HG03354 (cell line): Measurements from ENCODE around the gene CDC42EP2.
"Not testable (repeated sequence)": the region's sequence is repeated elsewhere in the genome, so short reads cannot be mapped to it uniquely, and the experiment has no call there.

Experiments
- ATAC-seq: cut with Tn5 transposase; IDR thresholded peaks from one replicate; pipeline ENCODE4 v1.9.1; 2021; ENCODE audit warnings: mild to moderate bottlenecking; ENCODE audit not compliant: unreplicated experiment, poor library complexity, severe bottlenecking

CDC42EP2 gene

GRCh38 chr11:65315866-65316226 lies 1.2 kb downstream of the CDC42EP2 start:
- no peak for ATAC-seq

- ATAC-seq: no peak
Measured at GRCh38 chr11:65316227-65317024, 1.8 kb downstream of the CDC42EP2 start.

- no peak for ATAC-seq
Measured at GRCh38 chr11:65317025-65317786, 2.5 kb downstream of the CDC42EP2 start.

GRCh38 chr11:65320386-65321075 lies 5.9 kb downstream of the CDC42EP2 start:
- no peak for ATAC-seq

- no peak for ATAC-seq
Measured at GRCh38 chr11:65321076-65321475, 6.4 kb downstream of the CDC42EP2 start.

- no peak for ATAC-seq
Measured at GRCh38 chr11:65321828-65322485, 7.3 kb downstream of the CDC42EP2 start.

GRCh38 chr11:65323813-65324212 lies 9.1 kb downstream of the CDC42EP2 start:
- ATAC-seq: no peak

- no peak for ATAC-seq
Measured at GRCh38 chr11:65325435-65325834, 10.8 kb downstream of the CDC42EP2 start.

GRCh38 chr11:65327021-65327420 lies 12.4 kb downstream of the CDC42EP2 start:
- ATAC-seq: no peak

GRCh38 chr11:65329478-65329877 lies 14.8 kb downstream of the CDC42EP2 start:
- no peak for ATAC-seq

GRCh38 chr11:65329944-65330403 lies 15.3 kb downstream of the CDC42EP2 start:
- ATAC-seq: no peak

- ATAC-seq: no peak
Measured at GRCh38 chr11:65330544-65330943, 15.9 kb downstream of the CDC42EP2 start.

- ATAC-seq: not testable (repeated sequence)
Measured at GRCh38 chr11:65332591-65332990, 17.9 kb downstream of the CDC42EP2 start.

- no peak for ATAC-seq
Measured at GRCh38 chr11:65334696-65335295, 20.1 kb downstream of the CDC42EP2 start.

GRCh38 chr11:65338676-65339075 lies 24.0 kb downstream of the CDC42EP2 start:
- ATAC-seq: no peak

GRCh38 chr11:65340226-65340625 lies 25.6 kb downstream of the CDC42EP2 start:
- no peak for ATAC-seq

GRCh38 chr11:65341856-65342255 lies 27.2 kb downstream of the CDC42EP2 start:
- no peak for ATAC-seq

GRCh38 chr11:65351511-65351910 lies 36.8 kb downstream of the CDC42EP2 start:
- no peak for ATAC-seq

- no peak for ATAC-seq
Measured at GRCh38 chr11:65352783-65353182, 38.1 kb downstream of the CDC42EP2 start.

- ATAC-seq: no peak
Measured at GRCh38 chr11:65353376-65353775, 38.7 kb downstream of the CDC42EP2 start.
